NB4 (cell line): Measurements from ENCODE around the gene BAHCC1.

Experiments used
- DNase-seq: peaks from one replicate; pipeline ENCODE4 v3.0.0; 2010; ENCODE audit warnings: low read depth
- H3K4me3 ChIP-seq: one replicate; pipeline ENCODE4 v1.5.1; 2011; ENCODE audit warnings: mild to moderate bottlenecking, low read depth, low read length, moderate library complexity
- MYC ChIP-seq: IDR thresholded peaks from 2 replicates; pipeline ENCODE4 v1.6.1; 2011; ENCODE audit warnings: low read depth, low read length
- POLR2A ChIP-seq: IDR thresholded peaks from 2 replicates; pipeline ENCODE4 v1.6.1; 2011; ENCODE audit warnings: mild to moderate bottlenecking; ENCODE audit not compliant: insufficient read length; ENCODE audit errors: extremely low read depth
- TF ChIP-seq, protein P1 (sequence below): IDR thresholded peaks from one replicate; pipeline ENCODE4 v1.5.1; 2012; ENCODE audit warnings: low read depth, low read length
- TF ChIP-seq, protein P2 (sequence below): IDR thresholded peaks from 2 replicates; pipeline ENCODE4 v1.6.1; 2011; ENCODE audit warnings: low read depth, low read length

Gene BAHCC1

GRCh38 chr17:81431545-81432482 is 36.6 kb downstream of the BAHCC1 start:
- H3K4me3 ChIP-seq: no peak overlapping the region
- TF ChIP-seq, protein P1, sequence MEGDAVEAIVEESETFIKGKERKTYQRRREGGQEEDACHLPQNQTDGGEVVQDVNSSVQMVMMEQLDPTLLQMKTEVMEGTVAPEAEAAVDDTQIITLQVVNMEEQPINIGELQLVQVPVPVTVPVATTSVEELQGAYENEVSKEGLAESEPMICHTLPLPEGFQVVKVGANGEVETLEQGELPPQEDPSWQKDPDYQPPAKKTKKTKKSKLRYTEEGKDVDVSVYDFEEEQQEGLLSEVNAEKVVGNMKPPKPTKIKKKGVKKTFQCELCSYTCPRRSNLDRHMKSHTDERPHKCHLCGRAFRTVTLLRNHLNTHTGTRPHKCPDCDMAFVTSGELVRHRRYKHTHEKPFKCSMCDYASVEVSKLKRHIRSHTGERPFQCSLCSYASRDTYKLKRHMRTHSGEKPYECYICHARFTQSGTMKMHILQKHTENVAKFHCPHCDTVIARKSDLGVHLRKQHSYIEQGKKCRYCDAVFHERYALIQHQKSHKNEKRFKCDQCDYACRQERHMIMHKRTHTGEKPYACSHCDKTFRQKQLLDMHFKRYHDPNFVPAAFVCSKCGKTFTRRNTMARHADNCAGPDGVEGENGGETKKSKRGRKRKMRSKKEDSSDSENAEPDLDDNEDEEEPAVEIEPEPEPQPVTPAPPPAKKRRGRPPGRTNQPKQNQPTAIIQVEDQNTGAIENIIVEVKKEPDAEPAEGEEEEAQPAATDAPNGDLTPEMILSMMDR: no peak
- TF ChIP-seq POLR2A (no peak), MYC (no peak)
- TF ChIP-seq, protein P2, sequence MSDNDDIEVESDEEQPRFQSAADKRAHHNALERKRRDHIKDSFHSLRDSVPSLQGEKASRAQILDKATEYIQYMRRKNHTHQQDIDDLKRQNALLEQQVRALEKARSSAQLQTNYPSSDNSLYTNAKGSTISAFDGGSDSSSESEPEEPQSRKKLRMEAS: no peak
- no peak for DNase-seq

DNA sequence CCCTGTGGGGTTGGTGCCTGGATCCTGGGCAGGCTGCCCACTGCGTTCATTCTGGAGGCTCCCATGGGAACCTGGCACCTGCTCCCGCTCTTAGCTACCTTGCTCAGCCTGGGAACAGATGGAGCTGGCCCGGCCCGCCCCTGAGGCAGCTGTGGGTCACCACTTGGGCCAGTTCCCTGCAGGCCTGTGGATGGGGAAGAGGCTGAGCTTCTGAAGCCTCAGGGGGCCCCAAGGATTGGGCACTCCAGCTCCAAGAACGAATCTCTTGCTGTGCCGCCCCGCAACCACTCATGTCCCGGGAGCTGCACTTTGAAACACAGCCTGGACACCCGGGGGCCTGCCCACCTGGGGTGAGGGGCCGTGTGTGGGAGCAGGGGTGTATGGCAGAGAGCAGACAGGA is 37.7 kb downstream of the BAHCC1 start:
- H3K4me3 ChIP-seq: no peak overlapping the region
- TF ChIP-seq, protein P2: no peak
- TF ChIP-seq, protein P1: no peak
- no peak for TF ChIP-seq MYC
- TF ChIP-seq POLR2A: no peak
- no peak for DNase-seq

- no peak for DNase-seq
- TF ChIP-seq, protein P1: no peak
- TF ChIP-seq, protein P2: no peak
- TF ChIP-seq POLR2A (no peak), MYC (no peak)
- no peak overlapping the region for H3K4me3 ChIP-seq
Measured at GRCh38 chr17:81433656-81434055, 38.4 kb downstream of the BAHCC1 start.

- no peak for TF ChIP-seq MYC
- TF ChIP-seq, protein P2: no peak
- H3K4me3 ChIP-seq: no peak overlapping the region
- no peak for DNase-seq
Measured at GRCh38 chr17:81434072-81434471, 38.8 kb downstream of the BAHCC1 start.

DNA sequence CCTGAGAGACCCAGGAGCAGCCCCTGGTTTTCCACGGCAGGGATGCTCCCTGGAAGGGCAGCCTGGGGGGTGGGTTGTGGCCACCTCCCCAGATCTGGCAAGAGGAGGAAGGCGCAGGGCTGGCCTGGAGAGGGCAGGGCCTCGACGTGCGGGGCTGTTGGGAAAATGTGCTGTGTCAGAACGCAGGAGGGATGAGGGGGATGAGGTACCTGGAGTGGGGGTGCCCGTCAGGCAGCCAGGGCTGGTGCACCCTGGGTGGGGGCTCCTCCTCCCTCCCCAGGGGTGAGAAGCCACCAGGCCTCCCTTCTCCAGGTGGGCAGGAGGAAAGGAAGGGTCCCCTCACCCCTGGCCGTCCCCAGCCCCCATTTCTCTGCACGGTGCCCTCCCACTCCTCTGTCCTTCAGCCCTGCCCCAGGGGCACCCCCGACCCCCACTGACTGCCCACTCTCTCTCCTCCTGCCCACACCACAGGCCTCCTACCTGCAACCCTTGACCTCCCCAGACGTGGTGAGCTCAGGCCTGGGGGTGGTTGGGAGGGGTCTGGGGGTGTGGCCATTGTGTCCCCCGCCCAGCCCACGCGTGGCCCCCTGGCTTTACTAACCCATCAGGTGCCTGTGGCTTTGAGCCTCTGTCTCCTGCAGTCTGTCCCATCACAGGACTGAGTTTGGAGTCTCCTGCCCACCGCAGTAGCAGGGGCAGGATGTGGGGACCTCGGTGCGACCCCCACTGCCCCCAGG is 39.6 kb downstream of the BAHCC1 start:
- H3K4me3 ChIP-seq: no peak overlapping the region
- TF ChIP-seq, protein P2: no peak
- no peak for TF ChIP-seq MYC
- no peak for DNase-seq

GRCh38 chr17:81435652-81436293 is 40.5 kb downstream of the BAHCC1 start:
- no peak overlapping the region for H3K4me3 ChIP-seq
- TF ChIP-seq POLR2A (no peak), MYC (no peak)
- TF ChIP-seq, protein P1: no peak
- TF ChIP-seq, protein P2: no peak
- no peak for DNase-seq
